Epithelial cell of proximal tubule (primary cell): ENCODE measurements around the gene NDN. TPM values are rescaled to one million over a fixed set of nuclear protein-coding genes. Genes with fewer than 3 reads are reported as not detected.
A peak's percentile ranks its signal among the peaks of the same experiment; 100 is the strongest.
"Not testable (repeated sequence)": the region's sequence is repeated elsewhere in the genome, so short reads cannot be mapped to it uniquely, and the experiment has no call there.

ENCODE experiments used
- DNase-seq: peaks from one replicate; pipeline ENCODE4 v3.0.0-alpha.2; 2011; ENCODE audit warnings: low read depth
- H3K4me3 ChIP-seq: 2 replicates; pipeline ENCODE4 v1.5.1; 2011; ENCODE audit warnings: low read depth, mild to moderate bottlenecking, low read length
- total RNA-seq: library from RNA; depleted of rRNA; stranded (reverse); fragments of >200 nt; gene quantifications from 2 replicates; pipeline ENCODE4 v1.2.3, GENCODE V29; 2015
- TF ChIP-seq, protein P1 (sequence below): conservative IDR thresholded peaks from 2 replicates; pipeline ENCODE4 v1.5.1; 2012; ENCODE audit warnings: low read depth, mild to moderate bottlenecking, low read length

NDN gene, protein sequence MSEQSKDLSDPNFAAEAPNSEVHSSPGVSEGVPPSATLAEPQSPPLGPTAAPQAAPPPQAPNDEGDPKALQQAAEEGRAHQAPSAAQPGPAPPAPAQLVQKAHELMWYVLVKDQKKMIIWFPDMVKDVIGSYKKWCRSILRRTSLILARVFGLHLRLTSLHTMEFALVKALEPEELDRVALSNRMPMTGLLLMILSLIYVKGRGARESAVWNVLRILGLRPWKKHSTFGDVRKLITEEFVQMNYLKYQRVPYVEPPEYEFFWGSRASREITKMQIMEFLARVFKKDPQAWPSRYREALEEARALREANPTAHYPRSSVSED
- 56.8 and 77.3 TPM in 2 replicates for total RNA-seq

DNA sequence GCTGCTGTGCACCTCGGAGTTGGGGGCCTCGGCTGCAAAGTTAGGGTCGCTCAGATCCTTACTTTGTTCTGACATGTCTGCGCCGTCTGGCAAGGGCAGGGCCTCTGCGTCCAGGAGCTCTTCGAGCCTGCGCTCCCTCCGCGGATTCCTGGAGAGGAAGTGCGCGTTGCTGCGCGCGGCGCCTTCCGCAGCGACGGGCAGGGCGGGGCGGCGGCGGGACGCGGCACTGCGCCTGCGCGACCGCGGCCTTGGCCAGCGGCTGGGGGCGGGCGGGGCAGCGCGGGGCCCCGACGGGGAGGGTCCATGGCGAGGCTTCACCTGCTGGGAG is at the start of gene NDN:
TSS of gene NDN (minus strand) at position 163 of the 328 bp plus-strand sequence. CDS start at position 75, 88 bp downstream.
- H3K4me3 ChIP-seq, result peak within 1 kb of the TSS; percentile 43
- TF ChIP-seq, protein P1, sequence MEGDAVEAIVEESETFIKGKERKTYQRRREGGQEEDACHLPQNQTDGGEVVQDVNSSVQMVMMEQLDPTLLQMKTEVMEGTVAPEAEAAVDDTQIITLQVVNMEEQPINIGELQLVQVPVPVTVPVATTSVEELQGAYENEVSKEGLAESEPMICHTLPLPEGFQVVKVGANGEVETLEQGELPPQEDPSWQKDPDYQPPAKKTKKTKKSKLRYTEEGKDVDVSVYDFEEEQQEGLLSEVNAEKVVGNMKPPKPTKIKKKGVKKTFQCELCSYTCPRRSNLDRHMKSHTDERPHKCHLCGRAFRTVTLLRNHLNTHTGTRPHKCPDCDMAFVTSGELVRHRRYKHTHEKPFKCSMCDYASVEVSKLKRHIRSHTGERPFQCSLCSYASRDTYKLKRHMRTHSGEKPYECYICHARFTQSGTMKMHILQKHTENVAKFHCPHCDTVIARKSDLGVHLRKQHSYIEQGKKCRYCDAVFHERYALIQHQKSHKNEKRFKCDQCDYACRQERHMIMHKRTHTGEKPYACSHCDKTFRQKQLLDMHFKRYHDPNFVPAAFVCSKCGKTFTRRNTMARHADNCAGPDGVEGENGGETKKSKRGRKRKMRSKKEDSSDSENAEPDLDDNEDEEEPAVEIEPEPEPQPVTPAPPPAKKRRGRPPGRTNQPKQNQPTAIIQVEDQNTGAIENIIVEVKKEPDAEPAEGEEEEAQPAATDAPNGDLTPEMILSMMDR, result no peak
- no peak for DNase-seq

DNA sequence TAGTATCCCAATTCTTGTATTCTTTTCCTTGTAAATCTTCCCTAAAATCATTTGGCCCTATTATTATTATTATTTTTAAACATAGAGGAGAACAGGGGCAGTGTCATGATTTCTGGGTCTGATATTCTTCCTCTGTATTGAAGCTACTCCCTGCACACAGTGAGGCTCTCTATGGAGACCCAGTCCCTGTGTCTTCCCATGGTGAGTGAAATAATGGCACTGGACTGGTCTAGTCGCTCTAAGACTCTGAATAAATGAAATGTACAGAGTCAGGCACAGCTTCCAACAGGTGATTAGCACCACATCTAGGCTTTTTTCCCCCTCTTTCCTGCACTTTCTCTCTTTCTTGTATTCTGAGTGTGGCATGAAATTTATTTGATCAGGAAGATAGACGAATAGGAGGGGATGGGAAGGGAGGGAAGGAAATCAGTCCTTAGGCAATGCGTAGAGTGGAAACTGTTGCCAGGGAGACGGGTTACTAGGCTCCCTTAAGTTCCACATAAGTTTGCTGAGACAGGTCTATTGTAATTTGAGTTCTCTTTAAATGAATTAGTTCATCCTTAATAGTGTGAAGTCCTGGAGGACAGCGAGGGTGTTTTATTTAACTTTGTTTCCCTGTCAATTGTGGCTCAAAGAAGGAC is 49.0 kb upstream of the NDN start:
- TF ChIP-seq, protein P1, result no peak
- DNase-seq, result no peak

DNA sequence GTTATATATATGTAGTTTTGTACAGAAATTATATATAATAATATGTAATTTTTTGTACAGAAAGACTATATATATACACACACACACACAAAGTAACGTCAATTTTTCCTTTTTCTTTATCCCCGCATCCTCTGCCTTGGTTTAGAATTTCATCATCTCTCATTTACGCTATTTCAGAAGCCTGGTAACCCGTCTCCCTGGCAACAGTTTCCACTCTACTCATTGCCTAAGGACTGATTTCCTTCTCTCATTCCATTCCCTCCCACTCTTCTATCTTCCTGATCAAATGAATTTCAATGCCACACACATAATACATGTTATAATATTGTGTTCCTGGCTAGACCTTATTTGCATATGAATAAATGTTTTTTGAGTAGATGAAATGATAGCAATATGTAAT is 47.8 kb upstream of the NDN start:
- no peak overlapping the region for H3K4me3 ChIP-seq
- DNase-seq, result no peak
- TF ChIP-seq, protein P1, result no peak

More for the DNA sequence above, 49.0 kb upstream of the NDN start:
- no peak overlapping the region for H3K4me3 ChIP-seq

DNA sequence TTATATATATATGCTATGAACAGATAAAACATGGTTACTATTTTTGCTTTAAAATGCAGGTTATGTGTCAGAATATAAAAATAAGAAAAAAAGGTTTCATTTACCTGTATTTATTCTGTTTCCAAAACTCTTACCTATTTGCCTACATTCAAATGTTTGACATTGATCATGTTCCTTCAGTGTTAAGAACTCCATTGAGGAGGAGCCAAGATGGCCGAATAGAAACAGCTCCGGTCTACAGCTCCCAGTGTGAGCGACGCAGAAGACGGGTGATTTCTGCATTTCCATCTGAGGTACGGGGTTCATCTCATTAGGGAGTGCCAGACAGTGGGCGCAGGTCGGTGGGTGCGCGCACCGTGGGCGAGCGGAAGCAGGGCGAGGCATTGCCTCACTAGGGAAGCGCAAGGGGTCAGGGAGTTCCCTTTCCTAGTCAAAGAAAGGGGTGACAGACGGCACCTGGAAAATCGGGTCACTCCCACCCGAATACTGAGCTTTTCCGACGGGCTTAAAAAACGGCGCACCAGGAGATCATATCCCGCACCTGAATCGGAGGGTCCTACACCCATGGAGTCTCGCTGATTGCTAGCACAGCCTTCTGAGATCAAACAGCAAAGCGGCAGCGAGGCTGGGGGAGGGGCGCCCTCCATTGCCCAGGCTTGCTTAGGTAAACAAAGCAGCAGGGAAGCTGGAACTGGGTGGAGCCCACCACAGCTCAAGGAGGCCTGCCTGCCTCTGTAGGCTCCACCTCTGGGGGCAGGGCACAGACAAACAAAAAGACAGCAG is 27.0 kb upstream of the NDN start:
- H3K4me3 ChIP-seq, DNase-seq: not testable (repeated sequence)

DNA sequence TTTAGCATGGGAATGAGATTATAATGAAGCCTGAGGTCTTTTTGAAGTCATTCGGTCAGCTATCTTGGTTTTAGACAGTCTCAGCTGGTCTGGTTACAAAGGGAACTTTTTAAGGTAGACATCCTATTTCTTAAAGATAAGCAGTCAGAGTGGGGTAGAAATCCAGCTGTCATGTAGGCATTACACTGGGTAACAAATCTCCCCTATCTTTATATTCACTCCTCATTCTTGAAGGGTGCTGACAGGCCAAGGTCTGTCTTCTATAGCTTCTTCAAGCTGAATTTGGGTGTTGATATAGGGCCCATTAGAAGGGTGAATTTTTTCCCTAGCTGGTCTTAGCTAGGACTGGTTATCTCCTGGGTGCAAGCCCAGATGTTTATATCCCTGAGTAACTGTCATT is 21.2 kb upstream of the NDN start:
- TF ChIP-seq, protein P1, result no peak
- no peak overlapping the region for H3K4me3 ChIP-seq
- DNase-seq, result no peak

DNA sequence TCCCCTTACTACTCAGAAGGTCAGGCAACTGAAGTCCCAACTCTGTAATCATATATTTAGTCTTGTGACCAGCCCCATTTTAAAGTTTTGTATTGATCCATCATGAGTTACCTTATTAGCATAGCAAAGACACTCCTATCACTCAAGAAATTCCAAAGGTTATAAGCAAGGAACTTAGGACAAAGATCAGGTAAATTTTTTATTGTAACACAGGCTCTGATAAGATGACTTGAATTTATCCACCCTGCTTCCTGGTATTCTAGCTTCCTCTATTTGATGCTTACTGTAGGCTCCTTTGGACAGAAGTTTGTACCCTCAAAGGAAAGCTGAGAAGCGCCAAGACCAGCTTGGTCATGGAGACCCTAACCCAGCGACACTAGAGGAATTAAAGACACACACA is 8.2 kb upstream of the NDN start:
- TF ChIP-seq, protein P1, result no peak
- DNase-seq, result no peak
- no peak overlapping the region for H3K4me3 ChIP-seq

DNA sequence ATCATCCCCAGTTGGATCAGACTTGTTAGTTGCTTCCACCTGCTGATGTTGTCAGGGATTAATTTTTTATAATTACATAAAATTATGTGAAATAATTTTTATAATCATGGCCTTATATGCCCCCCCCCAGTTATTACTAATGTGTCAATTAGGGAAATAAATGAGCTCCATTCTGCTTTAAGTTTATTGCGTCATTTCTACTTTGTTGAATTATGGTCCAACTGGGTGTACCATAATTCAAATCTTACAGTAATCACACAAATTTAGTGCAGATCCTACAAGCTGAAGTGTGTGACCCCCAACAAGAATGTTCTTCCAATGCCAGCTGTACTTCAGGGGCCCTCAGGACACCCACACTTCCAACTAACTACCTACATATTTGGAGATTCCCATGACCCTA is 7.5 kb upstream of the NDN start:
- no peak for DNase-seq
- TF ChIP-seq, protein P1, result no peak
- no peak overlapping the region for H3K4me3 ChIP-seq
